Activated gamma-delta T cell treated with anti-CD3 and anti-CD28 coated beads, Interleukin-2, amount 50 U/mL, for 16 hours (primary cell): ENCODE data around the gene MAPK8.
"Not testable (repeated sequence)": the region's sequence is repeated elsewhere in the genome, so short reads cannot be mapped to it uniquely, and the experiment has no call there.

Source experiments
- DNase-seq: peaks from one replicate; pipeline ENCODE4 v3.0.0-alpha.2; 2020; ENCODE audit warnings: low read depth

MAPK8 gene

DNA sequence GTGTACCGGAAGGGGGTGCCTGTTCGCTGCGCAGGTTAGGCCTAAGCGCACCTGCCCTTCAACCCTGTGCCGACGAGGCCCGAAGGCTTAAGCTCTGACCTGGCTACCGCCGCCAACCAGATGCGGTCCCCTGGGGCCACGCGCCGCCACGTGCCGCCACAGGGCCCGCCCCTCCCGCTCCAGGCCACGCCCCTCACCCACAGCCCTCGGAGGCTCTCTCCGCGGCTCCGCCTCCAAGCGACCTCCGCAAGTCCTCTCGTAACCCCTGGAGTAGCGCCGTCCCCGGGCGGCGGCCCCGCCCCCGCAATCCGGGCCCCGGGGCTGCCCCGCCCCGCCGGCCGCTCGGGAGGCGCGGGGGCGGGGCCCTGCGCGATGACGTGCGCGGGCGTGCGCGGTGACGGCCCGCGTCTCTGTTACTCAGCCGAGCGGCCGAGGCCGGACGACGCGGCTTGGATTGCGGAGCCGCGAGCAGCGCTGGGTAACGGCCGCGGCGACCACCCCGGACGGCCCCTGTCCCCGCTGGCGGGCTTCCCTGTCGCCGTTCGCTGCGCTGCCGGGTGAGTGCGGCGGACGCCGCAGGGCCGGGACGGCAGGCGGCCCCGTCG lies at the start of gene MAPK8:
MAPK8 (plus strand) TSS at position 413 of the 605 bp plus-strand sequence. CDS start 94,984 bp downstream, outside the sequence.
- peak; percentile 89 for DNase-seq

DNA sequence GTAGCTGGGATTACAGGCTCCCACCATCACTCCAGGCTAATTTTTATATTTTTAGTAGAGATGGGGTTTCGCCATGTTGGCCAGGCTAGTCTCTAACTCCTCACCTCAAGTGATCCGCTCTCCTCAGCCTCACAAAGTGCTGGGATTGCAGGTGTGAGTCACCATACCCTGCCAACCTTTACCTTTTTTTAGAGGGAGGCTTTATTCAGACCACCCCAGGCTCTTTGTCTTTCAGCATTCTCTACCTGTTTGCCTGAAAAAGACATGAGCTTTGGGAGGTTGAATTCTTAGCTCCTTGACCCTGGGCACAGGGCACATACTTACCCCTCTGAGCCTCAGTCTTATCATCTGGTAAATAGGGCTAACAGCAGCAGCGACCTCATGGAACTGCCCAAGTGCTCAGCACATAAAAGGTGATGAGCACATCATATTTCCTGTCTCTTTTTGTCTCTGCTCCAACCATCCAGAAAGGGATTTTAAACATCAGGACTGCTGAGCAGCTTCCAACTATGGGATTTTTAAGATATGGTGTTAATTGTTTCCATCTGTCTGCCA lies 49.0 kb upstream of the MAPK8 start:
- no peak for DNase-seq

DNA sequence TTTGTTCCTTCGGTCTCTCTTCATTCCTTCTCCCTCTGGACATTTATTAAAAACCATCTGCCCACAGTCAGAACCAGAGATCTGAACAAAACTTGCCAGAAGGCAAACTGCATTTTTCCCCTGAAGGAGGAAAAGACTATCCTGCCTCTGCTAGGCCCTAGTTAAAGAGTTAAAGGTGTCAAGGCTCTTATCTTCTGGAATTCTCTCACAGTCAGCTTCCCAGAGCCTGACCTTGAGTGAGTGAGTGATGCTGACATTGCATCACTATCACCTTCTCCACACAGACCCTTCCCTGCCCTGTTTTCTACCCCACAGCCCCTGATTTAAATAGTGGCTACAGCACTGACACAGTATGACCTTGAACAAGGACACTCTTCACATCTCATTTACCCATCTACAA lies 48.4 kb upstream of the MAPK8 start:
- DNase-seq: no peak

DNA sequence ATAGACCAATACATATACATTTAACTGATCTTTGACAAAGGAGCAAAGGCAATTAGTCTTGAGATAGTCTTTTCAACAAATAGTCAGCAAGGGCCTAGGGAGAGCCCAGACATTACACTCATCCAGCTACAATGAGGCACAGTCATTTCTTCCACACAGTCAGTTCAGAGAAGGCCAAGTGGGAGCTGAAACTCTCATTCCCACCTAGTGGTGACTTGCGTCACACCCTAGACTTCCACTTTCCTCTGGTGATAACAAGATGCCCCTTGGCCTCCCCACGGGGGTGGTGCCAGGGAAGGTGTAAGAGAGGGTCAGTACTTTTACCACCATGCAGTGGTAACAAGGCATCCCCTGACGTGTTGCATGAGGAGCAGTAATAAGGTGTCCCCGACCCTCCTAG lies 39.9 kb upstream of the MAPK8 start:
- no peak for DNase-seq

DNA sequence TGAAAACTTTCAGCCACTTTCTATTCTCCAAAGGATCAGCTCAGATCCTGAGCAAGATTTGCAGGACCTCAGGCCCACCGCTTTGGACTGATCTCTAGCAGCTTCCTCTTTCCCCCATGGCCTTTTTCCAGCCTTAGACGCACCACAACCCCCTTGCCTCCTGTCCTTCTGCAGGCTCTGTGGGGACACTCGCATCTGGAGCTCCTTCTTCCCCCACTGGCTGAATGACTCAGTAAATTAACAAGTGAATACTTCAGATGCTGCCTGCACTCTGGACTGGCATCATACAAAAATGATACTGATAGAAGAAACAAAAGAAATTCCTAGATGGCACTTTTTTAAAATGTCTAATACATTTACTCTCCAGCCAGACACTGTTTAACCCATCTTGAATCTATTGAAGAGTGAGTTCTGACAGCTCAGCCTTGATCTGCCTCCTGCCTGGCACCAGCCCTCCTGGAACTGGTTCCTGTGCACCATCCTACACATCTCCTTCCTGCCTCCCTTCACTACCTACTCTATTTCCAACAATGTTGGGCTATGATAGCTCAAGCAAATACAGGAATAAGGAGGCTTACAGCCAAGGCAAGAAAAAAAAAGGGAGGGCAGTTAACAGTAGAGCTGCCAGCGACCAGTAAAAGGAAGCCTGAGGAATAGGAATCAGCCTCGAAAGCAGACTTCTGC lies 35.3 kb upstream of the MAPK8 start:
- no peak for DNase-seq

DNA sequence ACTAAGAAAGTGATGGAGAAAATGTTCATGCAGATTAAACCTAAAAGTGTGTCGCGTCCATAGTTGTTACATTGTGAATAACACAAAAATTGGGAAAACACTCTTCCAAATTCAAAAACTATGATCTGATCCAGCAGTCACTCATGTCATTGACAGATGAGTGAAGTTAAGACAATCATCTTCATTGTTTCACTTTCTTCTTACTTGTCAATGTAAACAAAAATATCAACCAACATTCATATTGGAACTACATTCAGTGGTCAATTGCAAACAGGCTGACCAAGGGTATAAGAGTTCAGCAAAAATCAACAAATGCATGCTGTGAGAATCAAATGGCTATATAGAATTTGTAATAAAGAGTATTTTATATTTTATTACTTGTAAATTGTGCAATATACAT lies 33.8 kb upstream of the MAPK8 start:
- no peak for DNase-seq

DNA sequence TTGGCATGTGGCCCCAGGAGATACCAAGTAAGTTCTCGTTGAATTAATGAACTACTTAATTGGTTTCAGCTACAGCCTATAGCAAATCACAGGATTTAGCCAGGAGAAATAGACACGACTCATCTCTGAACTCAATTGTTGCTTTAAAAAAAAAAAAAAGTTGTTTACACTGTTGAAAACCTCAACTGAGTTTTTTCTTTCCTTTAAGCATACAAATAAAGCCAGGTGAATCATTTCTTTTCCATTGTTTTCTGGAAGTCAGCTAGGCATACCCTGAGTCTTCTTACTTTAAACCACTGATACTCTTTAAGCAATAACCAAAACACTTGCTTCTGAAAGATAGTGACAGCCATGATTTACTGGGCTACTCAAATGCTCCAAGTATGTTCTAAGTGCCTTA lies 32.7 kb upstream of the MAPK8 start:
- no peak for DNase-seq

DNA sequence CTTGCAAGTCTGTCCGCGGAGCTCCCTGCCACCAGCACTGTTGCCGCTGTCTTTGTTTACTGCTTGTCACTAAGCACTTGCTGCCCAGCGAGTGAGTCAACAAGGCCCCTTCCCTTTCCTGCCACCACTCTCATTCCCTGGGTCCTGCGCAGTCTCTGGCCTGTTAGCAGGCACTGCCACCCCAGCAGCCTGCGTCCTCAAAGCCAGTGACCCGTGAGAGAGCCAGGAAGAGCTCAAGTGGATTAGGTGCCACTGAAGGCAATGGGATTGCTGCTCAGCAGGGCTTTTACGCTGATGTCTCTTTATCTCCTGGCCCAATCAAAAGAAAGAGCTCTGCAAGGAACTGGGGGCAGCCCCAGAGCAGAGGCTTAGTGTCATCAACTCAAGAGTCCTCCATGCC lies 31.8 kb upstream of the MAPK8 start, which contains the start of gene FRMPD2:
FRMPD2 (minus strand) TSS at position 61 of the 400 bp plus-strand sequence. CDS start 129 bp downstream, outside the sequence.
- DNase-seq: no peak

DNA sequence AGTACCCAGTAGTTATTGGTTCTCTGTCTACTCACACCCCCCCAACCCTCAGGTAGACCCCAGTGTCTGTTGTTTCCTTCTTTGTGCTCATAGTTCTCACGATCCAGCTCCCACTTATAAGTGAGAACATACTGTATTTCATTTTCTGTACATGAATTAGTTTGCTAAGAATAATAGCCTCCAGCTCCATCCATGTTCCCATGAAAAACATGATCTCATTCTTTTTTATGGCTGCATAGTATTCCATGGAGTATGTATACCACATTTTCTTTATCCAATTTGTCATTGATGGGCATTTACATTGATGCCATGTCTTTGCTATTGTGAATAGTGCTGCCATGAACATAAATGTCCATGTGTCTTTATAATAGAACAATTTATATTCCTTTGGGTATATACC lies 29.4 kb upstream of the MAPK8 start:
- DNase-seq: no peak

DNA sequence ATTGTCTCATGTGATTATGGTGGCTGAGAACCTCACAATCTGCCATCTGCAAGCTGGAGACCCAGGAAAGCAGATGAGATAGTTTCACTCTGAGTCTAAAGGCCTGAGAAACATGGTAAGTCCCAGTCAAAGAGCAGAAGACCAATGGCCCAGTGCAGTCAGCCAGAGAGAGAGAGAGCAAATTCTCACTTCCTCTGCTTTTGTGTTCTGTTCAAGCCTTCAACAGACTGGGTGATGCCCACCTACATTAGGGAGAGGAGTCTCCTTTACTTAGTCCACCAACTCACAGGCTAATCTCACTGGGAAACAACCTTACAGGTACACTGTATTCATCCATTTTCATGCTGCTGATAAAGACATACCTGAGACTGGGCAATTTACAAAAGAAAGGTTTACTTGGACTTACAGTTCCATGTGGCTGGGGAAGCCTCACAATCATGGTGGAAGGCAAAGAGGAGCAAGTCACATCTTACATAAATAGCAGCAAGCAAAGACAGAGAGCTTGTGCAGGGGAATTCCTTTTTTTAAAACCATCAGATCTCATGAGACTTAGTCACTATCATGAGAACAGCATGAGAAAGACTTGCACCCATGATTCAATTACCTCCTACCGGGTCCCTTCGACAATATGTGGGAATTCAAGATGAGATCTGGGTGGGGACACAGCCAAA lies 27.3 kb upstream of the MAPK8 start:
- DNase-seq: no peak

DNA sequence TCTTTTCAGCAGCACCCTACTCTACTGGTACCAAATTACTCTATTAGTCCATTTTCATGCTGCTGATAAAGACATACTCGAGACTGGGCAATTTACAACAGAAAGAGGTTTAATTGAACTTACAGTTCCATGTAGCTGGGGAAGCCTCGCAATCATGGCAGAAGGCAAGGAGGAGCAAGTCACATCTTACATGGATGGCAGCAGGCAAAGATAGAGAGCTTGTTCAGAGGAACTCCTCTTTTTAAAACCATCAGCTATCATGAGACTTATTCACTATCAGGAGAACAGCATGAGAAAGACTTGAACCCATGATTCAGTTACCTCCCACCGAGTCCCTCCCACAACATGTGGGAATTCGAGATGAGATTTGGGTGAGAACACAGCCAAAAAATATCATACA lies 24.8 kb upstream of the MAPK8 start:
- not testable (repeated sequence) for DNase-seq

DNA sequence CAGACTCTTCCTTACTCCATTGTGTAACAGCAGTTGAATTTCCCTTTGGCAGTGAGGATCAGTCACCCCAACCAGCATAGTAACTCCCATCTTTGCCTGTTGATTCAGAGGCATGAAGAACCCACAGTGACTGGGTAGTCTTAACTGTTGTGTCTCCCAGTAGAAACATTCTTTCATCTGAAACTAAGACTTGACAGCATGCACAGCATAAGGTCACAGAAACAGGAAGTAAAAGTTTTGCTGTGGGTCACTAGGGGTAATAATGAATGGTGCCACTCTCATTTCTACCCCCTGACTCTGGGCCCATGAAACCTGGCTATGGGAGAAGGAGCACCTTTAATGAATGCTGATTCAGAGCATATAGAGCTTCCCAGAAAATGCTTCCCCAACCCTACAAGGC lies 23.6 kb upstream of the MAPK8 start:
- DNase-seq: no peak

DNA sequence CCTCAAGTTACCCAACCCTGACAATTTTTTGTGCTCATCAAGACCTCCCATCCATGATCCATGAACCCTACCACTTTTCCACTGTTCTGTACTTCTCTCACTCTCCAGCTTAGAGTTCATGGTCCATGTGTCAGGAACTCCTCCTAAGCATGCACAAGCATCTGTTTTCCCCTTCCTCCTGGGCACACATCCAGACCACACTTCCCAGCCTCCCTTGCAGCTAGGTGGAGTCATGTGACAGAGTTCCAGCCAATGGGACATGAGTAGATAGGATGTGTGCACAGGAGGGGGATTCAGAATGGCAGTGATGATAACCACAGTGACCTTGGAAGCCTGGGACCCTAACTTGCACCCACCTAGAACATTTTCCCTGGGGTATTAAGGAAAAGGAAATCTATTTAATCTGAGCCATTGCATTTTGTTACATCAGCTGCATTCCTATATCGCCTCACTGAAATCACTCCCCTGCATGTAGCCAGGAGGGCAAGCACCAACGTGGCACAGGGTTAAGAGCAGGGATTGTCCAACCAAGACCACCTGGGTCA lies 22.4 kb upstream of the MAPK8 start:
- DNase-seq: no peak

DNA sequence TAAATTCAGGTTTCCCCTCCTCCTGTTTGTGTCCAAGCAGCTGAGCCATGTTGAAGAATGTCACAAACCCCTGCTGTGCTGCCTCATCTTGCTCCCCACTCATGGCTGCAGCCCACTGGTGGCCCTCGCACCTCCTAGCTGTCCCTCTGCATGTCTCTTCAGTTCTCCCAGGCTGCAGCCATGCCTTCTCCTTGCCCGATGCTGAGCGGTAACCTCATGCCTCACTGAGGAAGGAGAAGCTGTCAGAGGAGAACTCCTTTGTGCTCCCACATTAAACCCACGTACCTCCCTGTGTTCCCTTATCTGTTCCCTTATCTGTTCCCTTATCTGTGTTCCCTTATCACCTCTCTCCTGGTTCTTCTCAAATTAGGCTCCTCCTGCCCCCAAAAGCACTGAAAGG lies 21.7 kb upstream of the MAPK8 start:
- no peak for DNase-seq

DNA sequence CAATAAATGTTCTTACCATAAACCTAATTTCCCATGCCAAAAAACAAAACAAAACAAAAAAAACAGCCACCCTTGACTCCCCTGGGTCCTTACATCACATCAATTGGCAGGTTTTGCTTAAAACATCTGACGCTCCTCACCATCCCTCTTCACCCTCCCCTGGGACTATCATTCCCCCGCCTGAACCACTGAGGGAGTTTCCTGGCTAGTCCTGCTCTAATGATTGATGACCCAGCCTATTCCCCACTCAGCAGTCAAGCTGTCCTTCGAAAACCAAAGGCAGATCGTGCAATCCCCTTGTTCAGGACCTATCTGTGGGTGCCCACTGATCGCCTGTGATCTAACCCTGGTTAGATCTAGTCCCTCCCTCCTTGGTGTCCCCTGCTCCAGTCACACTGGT lies 20.8 kb upstream of the MAPK8 start:
- no peak for DNase-seq

DNA sequence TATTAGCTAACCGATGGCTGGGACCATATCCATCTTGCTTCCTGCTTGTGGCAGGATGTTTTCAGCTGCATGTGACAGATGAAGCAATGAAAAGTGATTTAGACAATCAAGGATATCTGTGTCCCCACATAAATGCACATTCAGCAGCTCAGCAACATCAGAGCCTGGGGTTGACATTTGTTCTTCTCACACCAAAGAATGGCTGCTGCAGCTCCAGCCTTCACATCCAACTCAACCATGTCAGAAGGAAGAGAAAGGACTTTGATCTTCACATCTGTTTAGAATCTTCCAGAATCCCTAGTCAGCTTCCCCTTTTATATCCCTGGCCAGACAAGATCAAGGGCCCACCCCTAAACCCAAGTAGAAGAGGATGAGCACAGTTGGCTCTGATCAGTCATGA lies 20.1 kb upstream of the MAPK8 start:
- no peak for DNase-seq

DNA sequence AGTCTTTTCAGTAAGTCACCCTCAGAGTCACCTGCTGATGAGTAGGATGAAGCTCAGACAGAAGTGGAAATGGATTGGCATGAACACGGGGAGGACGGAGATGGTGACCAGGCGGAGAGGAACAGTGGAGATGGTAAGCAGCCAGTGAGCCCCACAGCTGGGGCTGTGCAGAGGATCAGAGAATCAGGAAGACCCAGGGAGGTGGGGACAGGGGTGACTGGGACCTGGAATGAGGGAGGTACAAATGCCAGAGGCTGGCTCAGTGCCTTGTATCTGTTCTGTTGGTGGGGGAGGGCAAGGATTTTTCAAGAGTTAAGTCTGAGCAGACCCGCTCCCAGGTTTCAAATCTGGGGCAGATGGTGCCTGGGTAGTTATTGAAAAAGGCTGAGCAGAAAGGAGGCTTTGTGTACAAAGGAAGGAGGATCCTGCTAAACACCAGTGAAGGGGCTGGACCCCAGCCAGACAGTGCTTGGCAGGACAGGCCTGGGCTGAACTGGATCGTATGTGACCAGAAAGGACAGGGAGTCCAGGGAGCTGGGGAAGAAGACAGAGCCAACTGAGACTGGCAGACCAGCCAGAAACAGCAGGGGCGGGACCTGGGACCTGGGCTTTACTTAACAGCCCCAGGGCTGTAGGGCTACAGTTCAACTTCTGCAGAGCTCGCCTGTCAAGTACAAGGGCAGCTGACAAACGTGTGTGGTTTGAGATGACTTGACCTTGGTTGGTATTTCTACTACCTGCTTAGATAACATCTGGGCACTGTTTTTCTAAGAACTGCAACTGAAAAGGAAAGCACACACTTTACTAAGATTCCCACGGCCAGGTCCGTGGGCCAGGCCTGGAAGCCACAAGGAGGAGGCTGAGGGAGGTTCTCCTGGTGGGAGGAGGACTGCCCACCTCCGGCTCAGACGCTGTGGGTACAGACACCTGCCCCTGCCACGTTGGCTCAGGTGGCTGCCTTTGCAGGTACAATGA lies 18.8 kb upstream of the MAPK8 start:
- no peak for DNase-seq

DNA sequence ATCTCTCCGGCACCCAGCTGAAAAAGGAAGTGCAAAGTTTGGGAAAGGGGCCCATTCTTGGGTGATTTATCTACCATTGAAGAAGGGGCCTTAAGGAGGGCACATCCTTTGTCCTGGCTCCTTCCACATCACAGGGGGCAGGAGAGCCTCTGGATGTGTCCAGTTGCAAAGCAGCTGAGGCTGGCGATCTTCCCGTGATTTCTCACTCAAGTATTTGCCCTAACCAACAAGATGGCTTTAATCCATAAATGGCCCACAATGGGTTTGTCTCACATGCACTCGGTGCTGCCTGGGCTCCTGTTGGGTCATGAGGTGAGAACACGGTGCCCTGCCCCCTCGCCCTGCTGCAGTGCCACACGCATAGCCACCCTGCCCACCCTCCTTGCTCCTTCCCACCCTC lies 17.8 kb upstream of the MAPK8 start:
- DNase-seq: no peak

DNA sequence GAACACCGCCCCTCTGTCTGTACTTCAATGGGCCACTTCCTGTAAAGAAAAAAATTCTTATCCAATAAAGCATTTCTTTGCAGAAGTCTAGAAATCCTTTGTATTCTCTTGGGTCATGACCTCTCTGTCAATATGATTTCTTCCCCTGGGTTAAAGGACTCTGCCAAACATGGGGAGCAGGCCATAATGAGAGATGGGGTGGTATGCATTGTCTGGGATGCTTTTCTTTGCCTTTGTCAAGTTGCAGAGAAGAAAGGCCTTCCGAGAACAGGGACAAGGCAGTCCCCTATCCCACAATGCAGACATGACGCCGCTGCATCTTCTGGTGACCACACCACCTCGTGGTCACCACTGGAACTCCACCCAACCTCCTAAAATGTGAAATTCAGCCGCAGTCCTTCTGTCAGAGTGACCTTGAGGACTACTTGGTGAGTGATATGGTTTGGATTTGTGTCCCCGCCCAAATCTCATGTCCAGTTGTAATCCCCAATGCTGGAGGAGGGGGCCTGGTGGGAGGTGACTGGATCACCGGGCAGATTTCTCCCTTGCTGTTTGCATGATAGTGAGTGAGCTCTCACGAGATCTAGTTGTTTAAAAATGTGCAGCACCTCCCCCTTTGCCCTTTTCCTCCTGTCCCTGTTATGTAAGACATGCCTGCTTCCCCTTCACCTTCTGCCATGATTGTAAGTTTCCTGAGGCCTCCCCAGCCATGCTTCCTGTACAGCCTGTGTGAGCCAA lies 16.8 kb upstream of the MAPK8 start:
- DNase-seq: peak; percentile 17

DNA sequence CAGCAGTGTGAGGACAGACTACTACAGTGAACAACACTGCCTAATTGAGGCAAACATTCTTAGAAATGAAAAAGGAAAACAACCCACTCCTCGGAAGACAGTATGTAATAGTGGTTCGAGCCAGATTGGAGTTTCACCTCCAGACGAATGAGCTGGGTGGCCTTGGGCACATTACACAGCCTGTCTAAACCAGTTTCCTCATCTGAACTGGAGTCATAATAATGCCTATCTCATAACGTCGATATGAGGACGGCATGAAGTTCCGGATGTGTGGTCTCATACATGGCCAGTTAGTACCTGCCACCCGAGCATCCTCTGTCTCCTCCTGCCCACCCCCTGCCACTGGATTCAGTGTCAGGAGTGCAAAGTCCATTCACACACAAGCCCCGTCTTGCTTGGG lies 16.2 kb upstream of the MAPK8 start:
- no peak for DNase-seq

DNA sequence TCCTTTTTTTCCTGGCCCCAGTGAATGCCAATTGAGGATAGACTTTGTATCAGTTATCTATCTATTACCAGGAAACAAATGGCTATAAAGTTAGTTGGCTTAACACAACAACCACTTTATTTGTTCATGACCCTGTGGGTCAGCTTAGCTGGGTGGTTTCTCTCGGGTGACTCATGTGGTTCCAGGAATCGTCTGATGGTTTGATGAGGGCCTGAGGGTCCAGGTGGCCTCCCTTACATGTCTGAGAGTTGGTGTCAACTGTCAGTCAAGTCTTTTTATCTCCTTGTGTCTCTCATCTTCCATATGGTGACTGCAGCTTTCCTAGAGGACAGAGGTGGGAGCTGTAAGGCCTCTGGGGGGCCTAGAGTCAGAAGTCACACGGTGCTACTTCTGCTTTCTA lies 15.3 kb upstream of the MAPK8 start:
- no peak for DNase-seq
